Measurements from ENCODE around the gene RBM39.
"Not testable (repeated sequence)": the region's sequence is repeated elsewhere in the genome, so short reads cannot be mapped to it uniquely, and the experiment has no call there.

Gene RBM39

GRCh38 chr20:35741892-35742740 lies at the start of gene RBM39:
Gene RBM39, minus strand, starts transcription at chr20:35742260. Its CDS starts 1,386 bp downstream, at chr20:35740874.
- H3K4me1 ChIP-seq (ENCODE audit: control insufficient read depth, insufficient read depth, low read length): peaks cover 12% of the 10 kb centered on the region
- peaks cover 24% of the 10 kb centered on the region for H3K36me3 ChIP-seq (ENCODE audit: control insufficient read depth, insufficient read depth, low read length)
- no peaks in the 10 kb centered on the region for H3K9me3 ChIP-seq (ENCODE audit: control insufficient read depth, insufficient read depth, low read length)
- peak within 1 kb of the TSS; percentile 95 for H3K4me3 ChIP-seq (ENCODE audit: low read depth, low read length)
- H3K27me3 ChIP-seq (ENCODE audit: control insufficient read depth, insufficient read depth, low read length): no peaks in the 10 kb centered on the region
- H3K9ac ChIP-seq (ENCODE audit: low read depth, low read length): peak within 1 kb of the TSS; percentile 100

GRCh38 chr20:35791821-35792220 lies 49.8 kb upstream of the RBM39 start:
- Histone ChIP-seq H3K9ac (ENCODE audit: low read depth, low read length) (no peak overlapping the region), H3K4me1 (ENCODE audit: control insufficient read depth, insufficient read depth, low read length) (no peaks in the 10 kb centered on the region), H3K9me3 (ENCODE audit: control insufficient read depth, insufficient read depth, low read length) (no peaks in the 10 kb centered on the region), H3K36me3 (ENCODE audit: control insufficient read depth, insufficient read depth, low read length) (no peaks in the 10 kb centered on the region), H3K4me3 (ENCODE audit: low read depth, low read length) (no peak overlapping the region), H3K27me3 (ENCODE audit: control insufficient read depth, insufficient read depth, low read length) (no peaks in the 10 kb centered on the region)

- H3K9ac ChIP-seq (ENCODE audit: low read depth, low read length): no peak overlapping the region
- H3K36me3 ChIP-seq (ENCODE audit: control insufficient read depth, insufficient read depth, low read length): no peaks in the 10 kb centered on the region
- no peaks in the 10 kb centered on the region for H3K4me1 ChIP-seq (ENCODE audit: control insufficient read depth, insufficient read depth, low read length)
- no peaks in the 10 kb centered on the region for H3K9me3 ChIP-seq (ENCODE audit: control insufficient read depth, insufficient read depth, low read length)
- H3K27me3 ChIP-seq (ENCODE audit: control insufficient read depth, insufficient read depth, low read length): no peaks in the 10 kb centered on the region
- H3K4me3 ChIP-seq (ENCODE audit: low read depth, low read length): no peak overlapping the region
Measured at GRCh38 chr20:35791097-35791496, 49.0 kb upstream of the RBM39 start.

GRCh38 chr20:35788796-35789195 lies 46.7 kb upstream of the RBM39 start:
- Histone ChIP-seq H3K27me3 (ENCODE audit: control insufficient read depth, insufficient read depth, low read length) (no peaks in the 10 kb centered on the region), H3K4me3 (ENCODE audit: low read depth, low read length) (no peak overlapping the region), H3K36me3 (ENCODE audit: control insufficient read depth, insufficient read depth, low read length) (no peaks in the 10 kb centered on the region), H3K4me1 (ENCODE audit: control insufficient read depth, insufficient read depth, low read length) (no peaks in the 10 kb centered on the region), H3K9me3 (ENCODE audit: control insufficient read depth, insufficient read depth, low read length) (no peaks in the 10 kb centered on the region), H3K9ac (ENCODE audit: low read depth, low read length) (no peak overlapping the region)

- not testable (repeated sequence) for H3K27me3 ChIP-seq (ENCODE audit: control insufficient read depth, insufficient read depth, low read length); H3K9me3 ChIP-seq (ENCODE audit: control insufficient read depth, insufficient read depth, low read length); H3K4me3 ChIP-seq (ENCODE audit: low read depth, low read length); H3K9ac ChIP-seq (ENCODE audit: low read depth, low read length); H3K36me3 ChIP-seq (ENCODE audit: control insufficient read depth, insufficient read depth, low read length); H3K4me1 ChIP-seq (ENCODE audit: control insufficient read depth, insufficient read depth, low read length)
Measured at GRCh38 chr20:35785541-35785940, 43.5 kb upstream of the RBM39 start.

DNA sequence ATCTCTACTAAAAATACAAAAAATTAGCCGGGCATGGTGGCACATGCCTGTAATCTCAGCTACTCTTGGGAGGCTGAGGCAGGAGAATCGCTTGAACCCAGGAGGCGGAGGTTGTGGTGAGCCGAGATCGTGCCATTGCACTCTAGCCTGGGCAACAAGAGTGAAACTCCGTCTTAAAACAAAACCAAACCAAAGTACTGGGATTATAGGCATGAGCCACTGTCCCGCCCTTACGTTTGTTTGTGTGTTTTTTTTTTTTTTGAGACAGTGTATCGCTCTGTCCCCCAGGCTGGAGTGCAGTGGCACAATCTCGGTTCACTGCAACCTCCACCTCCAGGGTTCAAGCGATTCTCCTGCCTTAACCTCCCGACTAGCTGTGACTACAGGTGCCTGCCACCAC lies 41.8 kb upstream of the RBM39 start:
- H3K9ac ChIP-seq (ENCODE audit: low read depth, low read length); H3K9me3 ChIP-seq (ENCODE audit: control insufficient read depth, insufficient read depth, low read length); H3K36me3 ChIP-seq (ENCODE audit: control insufficient read depth, insufficient read depth, low read length); H3K4me1 ChIP-seq (ENCODE audit: control insufficient read depth, insufficient read depth, low read length); H3K4me3 ChIP-seq (ENCODE audit: low read depth, low read length); H3K27me3 ChIP-seq (ENCODE audit: control insufficient read depth, insufficient read depth, low read length): not testable (repeated sequence)

DNA sequence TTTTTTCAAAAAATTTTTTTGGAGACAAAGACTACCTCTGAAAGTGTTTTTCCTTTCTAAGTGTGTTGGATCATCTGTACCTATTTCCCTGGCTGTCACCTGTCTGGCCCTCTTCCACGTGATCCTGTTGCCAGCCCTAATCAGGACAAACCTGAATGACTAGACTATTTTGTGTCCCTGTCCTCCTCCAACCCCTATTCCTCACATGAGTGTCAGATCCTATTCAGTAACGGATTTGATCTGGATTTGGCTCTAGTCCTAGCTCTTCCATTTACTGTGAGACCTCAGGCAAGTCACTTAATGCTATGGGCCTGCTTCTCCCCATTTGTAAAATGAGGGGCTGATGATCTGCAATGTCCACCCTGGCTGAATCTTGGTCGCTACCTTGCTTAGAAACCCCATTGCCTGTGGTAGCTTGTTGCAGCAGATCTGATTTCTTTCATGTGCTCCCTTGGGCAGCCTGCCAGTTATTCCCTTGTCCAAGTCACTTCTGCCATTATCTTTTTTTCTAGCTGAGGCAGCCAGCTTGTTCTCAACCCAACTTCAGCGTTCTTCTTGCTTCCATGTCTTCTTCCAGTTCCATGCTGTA lies 34.5 kb upstream of the RBM39 start:
- Histone ChIP-seq H3K4me3 (ENCODE audit: low read depth, low read length) (no peak overlapping the region), H3K27me3 (ENCODE audit: control insufficient read depth, insufficient read depth, low read length) (no peaks in the 10 kb centered on the region), H3K9ac (ENCODE audit: low read depth, low read length) (no peak overlapping the region), H3K36me3 (ENCODE audit: control insufficient read depth, insufficient read depth, low read length) (peaks cover 4% of the 10 kb centered on the region), H3K4me1 (ENCODE audit: control insufficient read depth, insufficient read depth, low read length) (peaks cover 4% of the 10 kb centered on the region), H3K9me3 (ENCODE audit: control insufficient read depth, insufficient read depth, low read length) (no peaks in the 10 kb centered on the region)

DNA sequence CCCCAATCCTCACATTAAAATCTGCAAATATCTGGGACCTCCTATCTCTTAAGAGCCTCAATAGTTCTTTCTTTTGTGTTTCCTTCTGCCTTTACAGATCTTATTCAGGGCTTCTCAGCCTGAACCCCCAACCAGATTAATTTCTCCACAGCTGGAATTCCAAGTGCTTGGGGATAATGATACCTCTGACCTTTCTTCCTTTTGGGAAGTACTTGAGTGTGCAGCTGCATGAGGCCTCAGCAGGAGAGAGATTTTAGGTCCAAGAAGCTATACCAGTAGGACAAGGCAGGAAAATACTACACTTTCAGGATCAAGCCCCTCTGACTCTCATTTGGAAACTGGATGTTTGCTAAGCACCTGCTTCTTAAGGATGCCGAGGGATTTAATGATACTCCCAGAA lies 32.3 kb upstream of the RBM39 start:
- no peaks in the 10 kb centered on the region for H3K9me3 ChIP-seq (ENCODE audit: control insufficient read depth, insufficient read depth, low read length)
- no peak overlapping the region for H3K9ac ChIP-seq (ENCODE audit: low read depth, low read length)
- peaks cover 6% of the 10 kb centered on the region for H3K4me1 ChIP-seq (ENCODE audit: control insufficient read depth, insufficient read depth, low read length)
- no peak overlapping the region for H3K4me3 ChIP-seq (ENCODE audit: low read depth, low read length)
- H3K27me3 ChIP-seq (ENCODE audit: control insufficient read depth, insufficient read depth, low read length): peaks cover 10% of the 10 kb centered on the region
- H3K36me3 ChIP-seq (ENCODE audit: control insufficient read depth, insufficient read depth, low read length): peaks cover 4% of the 10 kb centered on the region

GRCh38 chr20:35773154-35773751 lies 31.2 kb upstream of the RBM39 start:
- Histone ChIP-seq H3K36me3 (ENCODE audit: control insufficient read depth, insufficient read depth, low read length) (peaks cover 4% of the 10 kb centered on the region), H3K4me1 (ENCODE audit: control insufficient read depth, insufficient read depth, low read length) (peaks cover 15% of the 10 kb centered on the region), H3K4me3 (ENCODE audit: low read depth, low read length) (peak overlapping the region; percentile 67), H3K27me3 (ENCODE audit: control insufficient read depth, insufficient read depth, low read length) (peaks cover 10% of the 10 kb centered on the region), H3K9ac (ENCODE audit: low read depth, low read length) (peak overlapping the region; percentile 6), H3K9me3 (ENCODE audit: control insufficient read depth, insufficient read depth, low read length) (no peaks in the 10 kb centered on the region)

DNA sequence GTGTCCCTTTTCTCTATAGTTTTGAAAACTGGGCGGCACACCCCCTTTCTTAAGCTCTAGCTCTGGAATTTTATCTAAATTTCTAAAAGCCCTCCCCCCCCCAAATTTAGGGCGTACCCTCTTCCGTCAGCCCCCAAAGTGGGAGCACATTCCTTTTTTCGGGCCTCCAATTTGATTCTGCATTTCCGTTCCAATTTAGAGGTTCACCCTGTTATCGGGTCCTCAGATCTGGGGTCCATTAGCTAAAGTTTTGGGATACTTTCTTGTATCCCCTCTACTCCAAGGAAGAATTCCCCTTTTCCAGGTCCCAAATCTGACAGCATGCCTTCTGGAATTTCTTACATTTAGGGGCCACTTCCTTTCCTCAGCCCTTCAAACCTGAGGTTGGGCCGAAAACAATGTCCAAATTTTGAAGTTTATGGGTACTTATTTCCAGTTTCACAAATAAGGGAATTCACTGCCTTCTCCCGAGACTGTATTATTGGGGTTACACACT lies 30.6 kb upstream of the RBM39 start:
- peaks cover 4% of the 10 kb centered on the region for H3K36me3 ChIP-seq (ENCODE audit: control insufficient read depth, insufficient read depth, low read length)
- peaks cover 10% of the 10 kb centered on the region for H3K27me3 ChIP-seq (ENCODE audit: control insufficient read depth, insufficient read depth, low read length)
- H3K4me1 ChIP-seq (ENCODE audit: control insufficient read depth, insufficient read depth, low read length): peaks cover 20% of the 10 kb centered on the region
- no peaks in the 10 kb centered on the region for H3K9me3 ChIP-seq (ENCODE audit: control insufficient read depth, insufficient read depth, low read length)
- H3K4me3 ChIP-seq (ENCODE audit: low read depth, low read length): peak overlapping the region; percentile 67
- H3K9ac ChIP-seq (ENCODE audit: low read depth, low read length): peak overlapping the region; percentile 61

- Histone ChIP-seq H3K4me3 (ENCODE audit: low read depth, low read length) (peak within 1 kb of the TSS; percentile 67), H3K9me3 (ENCODE audit: control insufficient read depth, insufficient read depth, low read length) (no peaks in the 10 kb centered on the region), H3K9ac (ENCODE audit: low read depth, low read length) (peak within 1 kb of the TSS; percentile 61), H3K27me3 (ENCODE audit: control insufficient read depth, insufficient read depth, low read length) (peaks cover 10% of the 10 kb centered on the region), H3K4me1 (ENCODE audit: control insufficient read depth, insufficient read depth, low read length) (peaks cover 20% of the 10 kb centered on the region), H3K36me3 (ENCODE audit: control insufficient read depth, insufficient read depth, low read length) (peaks cover 4% of the 10 kb centered on the region)
Measured at GRCh38 chr20:35771689-35772562, 29.9 kb upstream of the RBM39 start, which contains the start of gene PHF20. Gene PHF20, plus strand, starts transcription at chr20:35772015. Its CDS starts 29,508 bp downstream, at chr20:35801523.
